Naive B cell (primary cell): ENCODE results near the gene COX7A1. TPM values are rescaled to one million over a fixed set of nuclear protein-coding genes. Genes with fewer than 3 reads are reported as not detected.
A peak's percentile ranks its signal among the peaks of the same experiment; 100 is the strongest.
"Not testable (repeated sequence)": the region's sequence is repeated elsewhere in the genome, so short reads cannot be mapped to it uniquely, and the experiment has no call there.

ENCODE experiments used
- ATAC-seq, 2 donors: fragments of 150-1000 bp; cut with Tn5 transposase; 2 replicates each; pipeline ENCODE4 v1.10.0; 2021; ENCODE audit warnings: low read depth in 2 of 2, mild to moderate bottlenecking in 2 of 2, moderate library complexity in 2 of 2
- DNase-seq: peaks from one replicate; pipeline ENCODE4 v3.0.0; 2022
- H3K27ac Mint-ChIP-seq, 6 donors: one replicate each; pipeline ENCODE4 v1.8.0; 2020 to 2022; ENCODE audit warnings: mild to moderate bottlenecking in 6 of 6, mixed read lengths in 6 of 6, moderate library complexity in 5 of 6, inconsistent platforms in 2 of 6
- H3K27me3 Mint-ChIP-seq, 3 donors: one replicate each; pipeline ENCODE4 v1.8.0; 2021 to 2022; ENCODE audit warnings: mixed read lengths in 3 of 3, mild to moderate bottlenecking in 1 of 3
- H3K36me3 Mint-ChIP-seq, 2 donors: one replicate each; pipeline ENCODE4 v1.8.0; 2020 to 2022; ENCODE audit warnings: mixed read lengths in 2 of 2, inconsistent platforms in 1 of 2, mild to moderate bottlenecking in 1 of 2
- H3K4me1 Mint-ChIP-seq, 3 donors: one replicate each; pipeline ENCODE4 v1.8.0; 2020 to 2022; ENCODE audit warnings: mixed read lengths in 3 of 3, inconsistent platforms in 1 of 3, mild to moderate bottlenecking in 1 of 3, moderate library complexity in 1 of 3
- H3K4me3 Mint-ChIP-seq, 8 donors: one replicate each; pipeline ENCODE4 v1.8.0; 2020 to 2022; ENCODE audit warnings: mild to moderate bottlenecking in 8 of 8, mixed read lengths in 8 of 8, moderate library complexity in 8 of 8, inconsistent platforms in 2 of 8
- H3K9me3 Mint-ChIP-seq, 7 donors: one replicate each; pipeline ENCODE4 v1.8.0; 2020 to 2022; ENCODE audit warnings: mixed read lengths in 7 of 7, mild to moderate bottlenecking in 5 of 7, inconsistent platforms in 2 of 7, moderate library complexity in 1 of 7
- polyA plus RNA-seq, 6 donors: library from polyadenylated mRNA; unstranded; fragments of 300-500 nt; fragmentation: Illumina TruSeq; gene quantifications; one replicate each; pipeline ENCODE4 v1.2.3, GENCODE V29; 2021; ENCODE audit warnings: low read depth in 6 of 6

The COX7A1 gene
- not detected for polyA plus RNA-seq

DNA sequence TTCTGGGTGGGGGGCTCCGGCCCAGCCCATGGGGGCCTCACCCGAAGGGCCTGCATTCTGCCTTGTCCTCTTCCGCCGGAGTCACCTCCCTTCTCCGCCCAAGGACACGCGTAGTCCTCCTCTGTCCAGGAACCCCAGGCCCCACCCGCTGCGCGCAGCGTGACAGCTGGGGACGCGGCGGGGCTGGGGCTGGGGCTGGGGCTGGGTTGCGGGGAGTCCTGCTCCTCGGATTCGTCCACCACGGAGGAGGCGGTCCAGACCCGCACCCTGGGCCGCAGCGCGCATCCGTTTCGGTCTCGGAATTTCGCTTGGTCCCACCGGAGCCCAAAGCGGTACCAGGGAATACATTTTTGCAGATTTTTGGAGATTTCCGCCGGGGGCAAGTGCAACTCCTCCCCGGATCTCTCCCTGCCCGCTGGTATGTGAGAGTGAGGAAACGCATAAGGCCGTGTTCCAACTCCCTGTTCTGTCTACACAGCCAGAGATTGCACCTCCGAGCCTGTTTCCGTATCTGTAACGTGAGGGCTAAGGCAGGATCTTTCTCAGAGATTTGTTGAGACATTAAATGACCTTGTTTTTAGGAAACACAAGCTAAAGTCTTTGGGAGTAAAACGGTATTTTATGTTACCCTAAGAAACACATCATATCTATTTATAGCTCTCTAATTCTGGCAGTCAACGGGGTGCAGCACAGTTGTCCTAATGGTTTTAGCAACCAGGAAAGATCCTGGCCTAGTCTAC lies at the start of gene COX7A1:
TSS of gene COX7A1 (minus strand) at position 96 of the 740 bp plus-strand sequence. CDS start at position 56, 40 bp downstream.
- peak in 1 of 2 donors; percentile 36 for ATAC-seq
- no peaks in the 10 kb centered on the region for H3K9me3 Mint-ChIP-seq
- no peak for DNase-seq
- H3K4me1 Mint-ChIP-seq, result peaks cover 6 to 12% (median 8%) of the 10 kb centered on the region in 3 donors
- H3K4me3 Mint-ChIP-seq, result peak within 1 kb of the TSS in 4 of 8 donors; percentile 20 to 71 (median 48)
- peak within 1 kb of the TSS in 2 of 6 donors; percentile 28 to 37 for H3K27ac Mint-ChIP-seq
- H3K36me3 Mint-ChIP-seq, result peaks cover 7 to 16% of the 10 kb centered on the region in 2 donors
- no peaks in the 10 kb centered on the region for H3K27me3 Mint-ChIP-seq

GRCh38 chr19:36201684-36202083 lies 49.4 kb upstream of the COX7A1 start:
- Mint-ChIP-seq H3K36me3 (peaks cover 2 to 4% of the 10 kb centered on the region in 2 donors), H3K27me3 (no peaks in the 10 kb centered on the region), H3K4me3 (peak overlapping the region in 1 of 8 donors; percentile 12), H3K4me1 (peaks cover 0 to 7% (median 3%) of the 10 kb centered on the region in 3 donors), H3K27ac (no peak overlapping the region), H3K9me3 (no peaks in the 10 kb centered on the region)
- DNase-seq (no peak), ATAC-seq (no peak)

- Mint-ChIP-seq H3K27ac (peak overlapping the region in 2 of 6 donors; percentile 46 to 51), H3K9me3 (no peaks in the 10 kb centered on the region), H3K4me1 (peaks cover 0 to 5% (median 0%) of the 10 kb centered on the region in 3 donors), H3K27me3 (no peaks in the 10 kb centered on the region), H3K36me3 (peaks cover 0 to 16% of the 10 kb centered on the region in 2 donors), H3K4me3 (no peak overlapping the region)
- no peak for DNase-seq
- no peak for ATAC-seq
Measured at GRCh38 chr19:36198119-36198518, 45.9 kb upstream of the COX7A1 start.

DNA sequence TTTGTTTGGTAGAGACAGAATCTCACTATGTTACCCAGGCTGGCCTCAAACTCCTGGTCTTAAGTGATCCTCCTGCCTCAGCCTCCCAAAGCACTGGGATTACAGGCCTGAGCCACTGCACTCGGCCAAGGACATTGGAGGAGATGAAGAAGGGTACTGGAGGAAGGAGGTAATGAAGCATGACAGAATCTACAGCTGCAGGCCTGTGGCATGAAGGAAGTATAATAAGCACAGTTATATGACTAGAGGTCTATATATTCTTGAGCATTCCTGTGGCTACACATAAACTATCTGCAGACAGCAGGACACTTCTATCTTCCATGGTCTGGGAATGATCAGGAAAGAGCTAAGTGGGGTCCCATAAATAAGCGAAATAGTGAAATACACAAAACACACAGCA lies 44.0 kb upstream of the COX7A1 start:
- Mint-ChIP-seq H3K27me3 (no peaks in the 10 kb centered on the region), H3K27ac (peak overlapping the region in 2 of 6 donors; percentile 60), H3K4me3 (no peak overlapping the region), H3K36me3 (peaks cover 0 to 16% of the 10 kb centered on the region in 2 donors), H3K9me3 (no peaks in the 10 kb centered on the region), H3K4me1 (peaks cover 0 to 5% (median 0%) of the 10 kb centered on the region in 3 donors)
- DNase-seq (no peak), ATAC-seq (no peak)

- peak overlapping the region in 1 of 6 donors; percentile 38 for H3K27ac Mint-ChIP-seq
- H3K36me3 Mint-ChIP-seq, DNase-seq, H3K4me1 Mint-ChIP-seq, ATAC-seq, H3K4me3 Mint-ChIP-seq, H3K9me3 Mint-ChIP-seq, H3K27me3 Mint-ChIP-seq: not testable (repeated sequence)
Measured at GRCh38 chr19:36186722-36187121, 34.5 kb upstream of the COX7A1 start.

- DNase-seq (no peak), ATAC-seq (no peak)
- Mint-ChIP-seq H3K27me3 (no peaks in the 10 kb centered on the region), H3K27ac (peak overlapping the region in 2 of 6 donors; percentile 57 to 60), H3K4me3 (no peak overlapping the region), H3K9me3 (no peaks in the 10 kb centered on the region), H3K4me1 (no peaks in the 10 kb centered on the region), H3K36me3 (no peaks in the 10 kb centered on the region)
Measured at GRCh38 chr19:36183245-36183628, 31.0 kb upstream of the COX7A1 start.

DNA sequence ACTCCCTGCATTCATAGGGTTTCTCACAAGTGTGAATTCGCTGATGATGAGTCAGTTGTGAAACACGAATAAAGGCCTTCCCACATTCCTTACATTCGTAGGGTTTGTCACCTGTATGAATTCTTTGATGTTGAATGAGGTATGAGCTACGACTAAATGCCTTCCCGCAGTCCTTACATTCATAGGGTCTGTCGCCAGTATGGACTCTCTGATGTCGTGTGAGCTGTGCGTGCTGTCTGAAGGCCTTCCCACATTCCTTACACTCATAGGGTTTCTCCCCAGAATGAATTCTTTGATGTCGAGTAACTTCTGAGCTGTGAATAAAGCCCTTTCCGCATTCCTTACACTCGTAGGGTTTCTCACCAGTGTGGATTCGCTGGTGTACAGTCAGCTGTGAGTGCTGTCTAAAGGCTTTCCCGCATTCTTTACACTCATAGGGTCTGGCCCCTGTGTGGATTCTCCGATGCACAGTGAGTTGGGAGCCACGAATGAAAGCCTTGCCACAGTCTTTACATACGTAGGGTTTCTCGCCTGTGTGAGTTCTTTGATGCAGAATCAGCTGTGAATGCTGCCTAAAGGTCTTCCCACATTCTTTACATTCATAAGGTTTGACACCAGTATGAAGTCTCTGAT lies 30.5 kb upstream of the COX7A1 start:
- DNase-seq (no peak), ATAC-seq (no peak)
- Mint-ChIP-seq H3K4me1 (no peaks in the 10 kb centered on the region), H3K36me3 (no peaks in the 10 kb centered on the region), H3K27ac (peak overlapping the region in 1 of 6 donors; percentile 57), H3K27me3 (no peaks in the 10 kb centered on the region), H3K9me3 (no peaks in the 10 kb centered on the region), H3K4me3 (no peak overlapping the region)

GRCh38 chr19:36179077-36179476 lies 26.8 kb upstream of the COX7A1 start:
- H3K9me3 Mint-ChIP-seq, DNase-seq, H3K4me1 Mint-ChIP-seq, ATAC-seq, H3K27me3 Mint-ChIP-seq, H3K36me3 Mint-ChIP-seq, H3K4me3 Mint-ChIP-seq: not testable (repeated sequence)
- H3K27ac Mint-ChIP-seq, result peak overlapping the region in 2 of 6 donors; percentile 44 to 63

GRCh38 chr19:36173846-36174245 lies 21.6 kb upstream of the COX7A1 start:
- H3K27me3 Mint-ChIP-seq, result not testable (repeated sequence)

GRCh38 chr19:36172852-36173251 lies 20.6 kb upstream of the COX7A1 start:
- peaks cover 0 to 5% (median 0%) of the 10 kb centered on the region in 3 donors for H3K4me1 Mint-ChIP-seq
- H3K27ac Mint-ChIP-seq, result no peak overlapping the region
- no peaks in the 10 kb centered on the region for H3K36me3 Mint-ChIP-seq
- H3K27me3 Mint-ChIP-seq, result no peaks in the 10 kb centered on the region
- no peak for DNase-seq
- H3K9me3 Mint-ChIP-seq, result no peaks in the 10 kb centered on the region
- no peak overlapping the region for H3K4me3 Mint-ChIP-seq
- ATAC-seq, result no peak

More at GRCh38 chr19:36173846-36174245, 21.6 kb upstream of the COX7A1 start:
- H3K27ac Mint-ChIP-seq, DNase-seq, H3K36me3 Mint-ChIP-seq, H3K9me3 Mint-ChIP-seq, ATAC-seq, H3K4me1 Mint-ChIP-seq, H3K4me3 Mint-ChIP-seq: not testable (repeated sequence)

- Mint-ChIP-seq H3K4me3 (no peak overlapping the region), H3K9me3 (no peaks in the 10 kb centered on the region), H3K36me3 (no peaks in the 10 kb centered on the region), H3K27ac (no peak overlapping the region), H3K27me3 (no peaks in the 10 kb centered on the region), H3K4me1 (peaks cover 0 to 5% (median 0%) of the 10 kb centered on the region in 3 donors)
- ATAC-seq (no peak), DNase-seq (no peak)
Measured at GRCh38 chr19:36169084-36169760, 17.0 kb upstream of the COX7A1 start.

DNA sequence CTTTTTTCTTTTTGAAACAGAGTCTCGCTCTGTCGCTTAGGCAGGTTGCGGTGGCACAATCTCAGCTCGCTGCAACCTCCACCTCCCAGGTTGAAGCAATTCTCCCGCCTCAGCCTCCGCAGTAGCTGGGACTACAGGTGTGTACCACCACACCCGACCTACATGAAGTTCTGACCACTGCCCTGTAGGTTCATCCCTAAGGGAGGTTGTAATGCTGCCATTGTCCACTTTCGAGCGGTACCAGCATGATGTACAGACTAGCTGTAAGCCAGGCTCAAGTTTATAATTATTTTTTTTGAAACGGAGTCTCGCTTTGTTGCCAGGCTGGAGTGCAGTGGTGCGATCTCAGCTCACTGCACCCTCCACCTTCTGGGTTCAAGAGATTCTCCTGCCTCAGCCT lies 11.6 kb upstream of the COX7A1 start:
- Mint-ChIP-seq H3K27ac (peak overlapping the region in 1 of 6 donors; percentile 42), H3K4me1 (no peaks in the 10 kb centered on the region), H3K4me3 (no peak overlapping the region), H3K9me3 (no peaks in the 10 kb centered on the region), H3K27me3 (no peaks in the 10 kb centered on the region), H3K36me3 (no peaks in the 10 kb centered on the region)
- DNase-seq (no peak), ATAC-seq (no peak)

DNA sequence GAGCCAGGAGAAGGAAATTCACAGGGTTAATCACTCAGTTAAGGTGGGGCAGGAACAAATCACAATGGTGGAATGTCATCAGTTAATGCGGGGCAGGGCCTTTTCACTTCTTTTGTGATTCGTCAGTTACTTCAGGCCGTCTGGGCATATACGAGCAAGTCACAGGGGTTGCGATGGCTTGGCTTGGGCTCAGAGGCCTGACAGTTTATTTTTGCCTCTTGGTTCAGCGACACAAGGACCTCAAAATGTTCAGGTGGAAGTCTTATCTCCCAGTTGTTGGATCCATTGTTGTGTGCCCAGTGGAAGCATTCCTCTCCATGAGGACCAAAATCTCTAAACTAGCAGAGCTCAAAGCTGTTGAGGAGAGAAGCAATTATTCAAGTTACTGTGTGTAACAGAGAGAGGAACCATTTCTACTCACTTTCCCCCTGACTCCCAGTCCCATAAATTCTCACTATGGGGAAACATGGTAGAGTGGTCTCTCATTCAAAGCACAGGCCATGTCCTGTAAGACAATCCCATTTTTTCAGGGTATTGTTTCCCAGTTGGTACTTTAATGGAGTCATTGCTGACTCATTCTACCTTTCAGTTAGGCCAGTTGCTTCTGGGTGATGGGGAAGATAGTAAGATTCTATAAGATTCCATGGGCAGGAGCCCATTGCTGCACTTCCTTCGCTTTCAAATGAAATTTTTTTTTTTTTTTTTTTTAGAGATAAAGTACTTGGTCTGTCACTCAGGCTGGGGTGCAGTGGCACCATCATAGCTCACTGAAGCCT lies 8.8 kb upstream of the COX7A1 start:
- Mint-ChIP-seq H3K4me1 (no peaks in the 10 kb centered on the region), H3K36me3 (no peaks in the 10 kb centered on the region), H3K27ac (no peak overlapping the region), H3K9me3 (no peaks in the 10 kb centered on the region), H3K27me3 (no peaks in the 10 kb centered on the region), H3K4me3 (no peak overlapping the region)
- ATAC-seq (no peak), DNase-seq (no peak)
